Measurements from ENCODE around the gene PSME3. TPM values are rescaled to one million over a fixed set of nuclear protein-coding genes. Genes with fewer than 3 reads are reported as not detected.

The PSME3 gene
- total and polyA plus RNA-seq, 11 donors, result 47.4 to 157 (median 67.7) TPM

- TF ChIP-seq CTCF (IDR thresholded peaks at IDR 0.05) (no peak), POLR2A (IDR thresholded peaks at IDR 0.05) (no peak)
- DNase-seq (no peak), ATAC-seq (peak in 2 of 4 donors; percentile 28 to 46)
- intact Hi-C loops (cut with DNase I), result loop anchor here in 1 of 10 donors (5.0 kb wide), 1 partner anchor 46 kb away; no protein-coding TSS in a partner anchor
- peak overlapping the region in 2 of 12 donors; percentile 24 to 27 for H3K27ac ChIP-seq
- no peak overlapping the region for H3K4me3 ChIP-seq
- H3K4me1 ChIP-seq, result peaks cover 0 to 29% (median 10%) of the 10 kb centered on the region in 12 donors
- no peaks in the 10 kb centered on the region for H3K9me3 ChIP-seq
- H3K27me3 ChIP-seq, result no peaks in the 10 kb centered on the region
- peaks cover 0 to 41% (median 38%) of the 10 kb centered on the region in 9 donors for H3K36me3 ChIP-seq
- 62 to 69% (median 63%) methylated on average over 8 to 9 of the region's 9 CpGs for WGBS, 4 donors
Measured at GRCh38 chr17:42846594-42847280, 13.5 kb downstream of the PSME3 start.

GRCh38 chr17:42848093-42848492, 14.9 kb downstream of the PSME3 start:
- Histone ChIP-seq H3K4me1 (peaks cover 0 to 32% (median 10%) of the 10 kb centered on the region in 12 donors), H3K36me3 (peaks cover 0 to 28% (median 24%) of the 10 kb centered on the region in 9 donors), H3K4me3 (no peak overlapping the region), H3K27ac (no peak overlapping the region), H3K27me3 (no peaks in the 10 kb centered on the region), H3K9me3 (no peaks in the 10 kb centered on the region)
- no peak for TF ChIP-seq CTCF (IDR thresholded peaks at IDR 0.05)
- 91 to 97% (median 95%) methylated on average over 3 of the region's 3 CpGs for WGBS, 4 donors
- intact Hi-C loops (cut with DNase I), result loop anchor here in 1 of 10 donors (5.0 kb wide), 1 partner anchor 44 kb away; no protein-coding TSS in a partner anchor
- DNase-seq (no peak), ATAC-seq (no peak)

GRCh38 chr17:42849031-42849430, 15.8 kb downstream of the PSME3 start:
- DNase-seq (no peak), ATAC-seq (no peak)
- WGBS, 4 donors, result 84 to 91% (median 90%) methylated on average over 4 to 9 of the region's 9 CpGs
- intact Hi-C loops (cut with DNase I), result loop anchor here in 1 of 10 donors (5.0 kb wide), 1 partner anchor 43 kb away; no protein-coding TSS in a partner anchor
- Histone ChIP-seq H3K36me3 (peaks cover 0 to 18% (median 17%) of the 10 kb centered on the region in 9 donors), H3K4me3 (no peak overlapping the region), H3K27ac (no peak overlapping the region), H3K4me1 (peaks cover 0 to 28% (median 9%) of the 10 kb centered on the region in 12 donors), H3K9me3 (no peaks in the 10 kb centered on the region), H3K27me3 (no peaks in the 10 kb centered on the region)
- TF ChIP-seq POLR2A (IDR thresholded peaks at IDR 0.05), result no peak
- TF ChIP-seq CTCF (IDR thresholded peaks at IDR 0.05), result no peak

GRCh38 chr17:42849451-42850181, 16.4 kb downstream of the PSME3 start:
- intact Hi-C loops (cut with DNase I), result loop anchor here in 1 of 10 donors (5.0 kb wide), 1 partner anchor 43 kb away; no protein-coding TSS in a partner anchor
- ATAC-seq, result no peak
- peaks cover 0 to 12% (median 11%) of the 10 kb centered on the region in 9 donors for H3K36me3 ChIP-seq
- no peaks in the 10 kb centered on the region for H3K9me3 ChIP-seq
- TF ChIP-seq CTCF (IDR thresholded peaks at IDR 0.05), result no peak
- TF ChIP-seq POLR2A (IDR thresholded peaks at IDR 0.05), result no peak
- peaks cover 0 to 28% (median 9%) of the 10 kb centered on the region in 12 donors for H3K4me1 ChIP-seq
- 53 to 64% (median 58%) methylated on average over 8 of the region's 8 CpGs for WGBS, 4 donors
- peak overlapping the region in 3 of 12 donors; percentile 6 to 10 (median 8) for H3K4me3 ChIP-seq
- peaks cover 0 to under 1% (median 0%) of the 10 kb centered on the region in 9 donors for H3K27me3 ChIP-seq
- peak overlapping the region in 1 of 12 donors; percentile 85 for H3K27ac ChIP-seq
- peak in 1 of 5 donors; percentile 56 for DNase-seq

Data from heart left ventricle (tissue), 16 donors.